GM19455 (cell line): ENCODE results near the gene FHDC1.

Experiments used
- ATAC-seq: cut with Tn5 transposase; IDR thresholded peaks from one replicate; pipeline ENCODE4 v1.9.1; 2021; ENCODE audit not compliant: unreplicated experiment

FHDC1 gene

GRCh38 chr4:152936446-152937335 is 568 bp downstream of the FHDC1 start:
- no peak for ATAC-seq

GRCh38 chr4:152937336-152938236 is 1.5 kb downstream of the FHDC1 start:
- no peak for ATAC-seq

DNA sequence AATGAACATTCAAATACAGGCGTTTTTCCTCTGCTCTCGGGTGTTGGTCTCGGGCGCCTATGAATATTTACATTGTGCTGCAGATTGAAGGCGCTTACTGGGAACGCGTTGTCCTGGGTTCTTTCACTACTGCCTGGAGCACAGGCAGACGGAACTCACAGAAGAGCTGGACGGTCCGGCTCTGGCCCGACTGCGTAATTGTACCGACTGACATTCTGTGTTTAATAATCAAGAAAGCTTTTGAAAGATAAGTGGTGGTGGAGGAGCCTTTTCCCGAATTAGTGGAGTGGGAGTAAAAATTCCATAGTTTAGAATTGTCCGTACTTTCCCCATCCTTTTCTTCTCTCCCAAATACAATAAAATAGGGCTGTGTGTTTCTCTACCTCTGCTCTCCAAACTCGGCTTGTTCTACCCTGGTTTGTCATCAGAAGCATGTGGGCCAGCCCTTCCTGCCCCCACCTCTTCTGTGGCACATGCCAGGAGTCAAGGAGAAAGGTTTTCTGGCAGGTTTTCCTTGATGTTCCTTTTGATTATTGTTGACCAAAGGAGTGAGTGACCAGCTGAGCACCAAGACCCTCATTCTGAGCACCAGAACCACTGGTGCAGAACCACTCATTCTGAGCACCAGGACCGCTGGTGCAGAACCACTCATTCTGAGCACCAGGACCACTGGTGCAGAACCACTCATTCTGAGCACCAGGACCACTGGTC is 2.3 kb downstream of the FHDC1 start:
- ATAC-seq: no peak

DNA sequence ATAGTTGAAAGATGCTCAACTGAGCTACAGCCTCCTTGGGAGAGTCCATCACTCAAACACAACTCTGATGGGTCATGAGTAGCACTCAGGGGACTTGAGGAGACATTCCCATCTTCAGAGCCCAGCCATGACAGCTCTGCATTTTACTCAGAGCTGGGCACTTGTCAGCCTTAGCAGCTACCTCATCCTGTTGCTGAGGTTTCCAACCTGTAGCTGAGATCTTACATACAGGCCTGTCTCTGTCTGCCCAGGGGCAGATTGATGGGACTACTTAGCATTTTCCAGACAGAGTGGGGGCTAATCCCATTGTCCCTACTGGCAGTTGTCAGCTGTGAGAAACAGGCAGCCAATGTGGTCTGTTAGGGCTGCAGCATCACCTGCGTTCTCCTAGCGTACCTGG is 3.5 kb downstream of the FHDC1 start:
- no peak for ATAC-seq

GRCh38 chr4:152940461-152940860 is 4.3 kb downstream of the FHDC1 start:
- ATAC-seq: no peak

GRCh38 chr4:152941411-152941810 is 5.3 kb downstream of the FHDC1 start:
- no peak for ATAC-seq

DNA sequence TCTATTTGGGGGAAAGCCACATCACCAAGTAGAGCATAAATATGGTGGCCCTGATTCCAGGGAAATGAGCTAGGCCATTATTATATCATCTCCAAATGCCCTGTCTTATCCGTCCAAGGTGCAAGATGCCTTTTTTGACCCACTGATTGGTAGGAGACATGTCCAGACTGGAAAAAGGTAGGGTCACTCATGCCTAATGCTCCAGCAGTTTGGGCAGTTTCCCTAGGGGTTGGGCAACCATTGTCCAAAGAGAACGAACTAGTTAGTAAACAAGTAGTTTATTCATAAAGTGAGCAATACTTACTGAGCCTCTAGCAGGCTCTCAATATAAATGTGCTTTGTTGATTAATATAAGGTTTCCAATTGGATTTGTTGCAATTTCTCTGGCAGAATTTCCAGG is 6.2 kb downstream of the FHDC1 start:
- ATAC-seq: no peak

- no peak for ATAC-seq
Measured at GRCh38 chr4:152943672-152944071, 7.5 kb downstream of the FHDC1 start.

DNA sequence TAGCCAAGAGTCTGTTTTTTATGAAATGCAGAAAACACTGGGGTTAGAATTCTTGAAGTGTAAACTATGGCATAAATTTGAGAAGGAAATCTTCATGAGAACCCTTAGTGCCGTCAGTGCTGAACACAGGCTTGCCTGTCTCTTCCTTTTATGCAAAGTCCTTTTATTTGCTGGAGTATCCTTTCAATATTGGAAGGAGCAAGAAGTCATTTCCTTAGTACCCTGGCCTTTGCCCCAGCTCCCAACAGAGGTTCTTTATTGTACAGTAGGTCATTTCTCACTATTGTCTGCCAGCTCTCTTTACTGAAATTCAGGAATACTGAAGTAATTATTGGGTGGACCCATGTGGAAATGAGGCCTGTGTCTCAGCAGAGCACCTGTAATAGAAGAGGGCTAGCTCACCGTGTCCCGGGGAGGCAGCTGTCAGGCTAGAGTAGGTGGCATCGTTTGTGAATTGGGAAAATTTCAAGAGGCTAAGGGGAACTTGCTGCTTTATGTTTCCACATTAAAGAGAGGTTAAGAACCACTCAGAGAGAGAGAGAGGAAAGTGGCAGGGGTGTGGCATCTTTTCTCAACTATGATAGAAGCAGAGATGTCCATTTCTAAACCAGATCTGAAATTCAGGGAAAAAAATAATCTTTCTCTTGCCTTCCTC is 8.7 kb downstream of the FHDC1 start:
- no peak for ATAC-seq

DNA sequence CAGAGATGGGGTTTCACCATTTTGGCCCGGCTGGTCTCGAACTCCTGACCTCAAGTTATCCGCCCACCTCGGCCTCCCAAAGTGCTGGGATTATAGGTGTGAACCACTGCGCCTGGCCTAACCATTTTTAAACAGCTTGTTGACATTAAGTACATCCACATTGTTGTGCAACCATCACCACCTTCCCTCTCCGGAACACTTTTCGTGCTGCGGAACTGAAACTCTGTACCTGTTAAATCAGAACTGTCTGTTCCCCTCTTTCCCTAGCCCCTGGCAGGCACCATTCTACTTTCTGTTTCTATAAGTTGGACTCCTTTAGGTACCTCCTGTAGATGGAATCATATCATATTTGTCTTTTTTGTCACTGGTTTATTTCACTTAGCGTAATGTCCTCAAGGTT is 9.5 kb downstream of the FHDC1 start:
- no peak for ATAC-seq

- ATAC-seq: no peak
Measured at GRCh38 chr4:152946446-152946845, 10.3 kb downstream of the FHDC1 start.

- no peak for ATAC-seq
Measured at GRCh38 chr4:152947311-152947710, 11.2 kb downstream of the FHDC1 start.

- ATAC-seq: no peak
Measured at GRCh38 chr4:152949930-152950329, 13.8 kb downstream of the FHDC1 start.

DNA sequence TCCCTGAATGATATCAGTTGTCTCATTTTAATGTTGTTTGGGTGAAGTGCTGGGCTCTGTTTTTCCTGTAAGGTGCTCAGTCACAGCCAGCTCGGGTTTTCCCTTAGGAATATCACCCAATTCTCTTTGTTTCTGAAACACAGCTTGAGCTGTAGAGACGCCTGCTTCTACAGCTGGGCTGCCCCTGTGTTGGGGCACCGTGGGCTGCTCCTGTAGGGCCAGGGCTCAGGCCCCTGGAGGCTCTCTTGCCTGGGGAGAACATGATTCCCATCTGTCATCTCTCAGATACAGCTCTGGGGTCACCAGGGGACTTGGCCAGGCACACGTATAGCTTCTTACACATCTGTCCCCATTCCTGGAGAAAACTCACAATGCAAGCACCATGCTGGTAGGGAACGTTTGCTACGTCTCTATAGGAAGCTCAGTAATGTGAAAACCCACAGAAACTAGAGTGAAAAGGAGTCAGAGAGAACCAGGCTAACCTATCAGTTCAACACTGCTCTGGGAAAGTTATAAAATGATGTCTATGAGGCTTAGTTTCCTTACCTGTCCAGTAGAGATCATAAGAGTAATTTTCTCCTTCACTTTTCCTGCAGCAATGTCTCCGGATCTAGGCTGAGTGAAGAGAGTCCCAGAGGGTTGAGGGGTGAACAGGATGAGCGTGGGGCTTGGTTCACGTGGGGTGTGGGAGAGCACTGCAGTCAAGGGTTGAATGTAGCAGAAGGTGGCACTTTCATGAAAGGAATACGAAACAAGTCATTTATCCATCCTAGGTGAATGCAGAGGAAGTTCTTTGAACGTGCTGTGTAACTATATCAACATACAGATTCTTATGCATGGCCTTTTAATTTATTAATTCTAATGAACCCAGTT is 14.5 kb downstream of the FHDC1 start:
- ATAC-seq: no peak

DNA sequence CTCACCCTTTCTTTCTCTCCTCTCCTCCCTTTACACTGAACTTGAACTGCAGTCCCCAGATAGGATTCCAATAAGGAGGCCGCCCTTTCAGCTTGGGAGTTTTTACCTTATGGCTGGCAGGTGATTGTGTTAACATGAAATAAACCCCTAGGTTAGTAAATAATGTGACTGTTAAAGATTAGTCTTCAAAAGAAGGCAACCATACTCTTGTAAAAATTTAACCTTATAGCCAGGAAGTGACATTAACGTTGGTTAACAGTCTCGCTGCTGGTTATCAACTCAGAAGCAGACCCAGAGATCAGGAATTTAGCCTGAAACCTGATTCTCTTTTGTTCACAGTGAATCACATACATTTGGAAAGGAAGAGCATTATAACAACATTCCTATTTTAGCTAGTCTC is 15.2 kb downstream of the FHDC1 start:
- no peak for ATAC-seq

GRCh38 chr4:152953514-152953913 is 17.4 kb downstream of the FHDC1 start:
- ATAC-seq: no peak

DNA sequence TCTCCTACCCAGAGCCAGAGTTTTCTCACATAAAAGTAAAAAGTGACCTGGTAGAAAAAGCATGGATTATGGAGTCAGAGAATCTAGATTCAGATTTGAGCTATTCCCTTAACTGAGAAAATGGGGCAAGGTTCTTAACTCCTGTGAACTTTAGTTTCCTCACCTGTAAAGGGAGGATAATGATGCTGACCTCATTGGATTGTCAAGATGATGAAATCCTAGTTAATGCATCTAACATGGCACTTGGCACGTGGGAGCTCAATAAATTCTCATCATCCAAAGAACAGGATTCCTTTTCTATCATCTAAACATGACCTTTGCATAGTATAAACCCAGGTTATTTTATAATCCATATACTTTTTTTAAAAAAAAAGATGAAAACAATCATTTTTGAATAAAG is 18.6 kb downstream of the FHDC1 start:
- ATAC-seq: no peak

GRCh38 chr4:152956147-152956546 is 20.0 kb downstream of the FHDC1 start:
- ATAC-seq: no peak

GRCh38 chr4:152956650-152957436 is 20.7 kb downstream of the FHDC1 start:
- ATAC-seq: no peak
